ENCODE measurements around the gene STK11. TPM values are rescaled to one million over a fixed set of nuclear protein-coding genes. Genes with fewer than 3 reads are reported as not detected.

Gene STK11
- total and polyA plus RNA-seq, 2 donors (not counting 3 experiments of a cell fraction or from before 2014, with no cell fraction given), result 39.4 to 75.4 TPM

DNA sequence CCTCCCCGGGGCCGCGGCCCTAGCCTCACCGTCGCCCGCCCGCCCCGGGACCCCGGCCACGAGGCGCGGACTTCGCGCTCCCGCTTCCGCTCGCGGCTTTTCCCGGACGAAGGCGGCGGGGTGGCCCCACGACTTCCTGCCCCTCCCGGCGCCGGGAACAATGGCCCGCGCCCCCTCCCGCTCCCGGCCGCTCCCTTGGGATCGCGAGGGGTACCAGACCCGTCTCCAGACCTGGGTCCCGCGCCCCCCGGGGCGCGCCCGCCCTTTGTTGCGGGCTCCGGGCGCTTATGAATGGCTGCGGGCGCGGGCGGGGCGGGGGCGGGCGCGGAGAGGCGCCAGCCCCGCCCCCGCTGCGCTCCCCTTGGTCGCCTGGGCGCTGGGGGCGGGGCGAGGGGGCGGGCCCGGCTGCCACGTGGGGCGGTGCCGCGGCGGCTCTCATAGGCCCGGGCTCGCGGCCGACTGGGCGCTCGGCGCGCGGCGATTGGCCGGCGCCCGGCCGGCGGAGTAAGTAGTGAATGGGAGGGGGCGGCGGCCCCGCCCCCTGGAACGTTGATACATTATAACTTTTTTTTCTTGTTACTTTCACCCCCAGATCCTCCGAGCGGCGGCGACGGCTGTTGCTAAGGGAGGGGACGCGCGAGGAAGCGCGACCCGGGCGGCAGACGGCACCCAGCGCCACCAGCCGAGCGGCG lies 43.9 kb downstream of the STK11 start:
- Histone ChIP-seq H4K20me1 (replicated peaks; ENCODE audit: control insufficient read depth, extremely low read depth, insufficient read depth, low read length) (no peaks in the 10 kb centered on the region), H2AFZ (ENCODE audit: low read depth, low read length) (no peak overlapping the region), H3K27me3 (ENCODE audit: control insufficient read depth in 2 of 2, insufficient read depth in 2 of 2, low read length in 2 of 2) (no peaks in the 10 kb centered on the region), H3K4me3 (replicated peaks in 1 of 3; ENCODE audit: insufficient read depth in 1 of 3, low read depth in 1 of 3, low read length in 3 of 3) (peak overlapping the region; percentile 57 to 85 (median 71)), H3K4me1 (ENCODE audit: control insufficient read depth, extremely low read depth, insufficient read depth, low read length) (peaks cover 24% of the 10 kb centered on the region), H3K9me1 (replicated peaks; ENCODE audit: control insufficient read depth, extremely low read depth, insufficient read depth, low read length) (no peaks in the 10 kb centered on the region), H3K4me2 (ENCODE audit: insufficient read depth, low read length) (no peak overlapping the region), H3K9ac (replicated peaks; ENCODE audit: extremely low read depth, insufficient read depth, low read length) (peak overlapping the region; percentile 97), H3K9me3 (replicated peaks; ENCODE audit: control insufficient read depth, insufficient read depth, low read length) (no peaks in the 10 kb centered on the region), H3K79me2 (ENCODE audit: control insufficient read depth, insufficient read depth, low read length) (peaks cover 43% of the 10 kb centered on the region), H3K27ac (ENCODE audit: insufficient read depth, low read depth, low read length) (peak overlapping the region; percentile 99), H3K36me3 (ENCODE audit: control insufficient read depth in 2 of 2, extremely low read depth in 1 of 2, insufficient read depth in 2 of 2, low read length in 2 of 2) (peaks cover 5 to 11% of the 10 kb centered on the region in 2 experiments)
- FAIRE-seq (peak; percentile 76), DNase-seq (ENCODE audit: low read depth, low spot score) (peak; percentile 94)
- ChIA-PET POLR2A (interaction anchor here (1.0 kb wide), 2 partner anchors 17 to 20 kb away, joined by 7 to 10 read pairs; partner anchors contain the start of gene CIRBP), CTCF (interaction anchor here (0.6 to 1.6 kb wide), 2 partner anchors 11 to 17 kb away, joined by 3 to 14 read pairs; no protein-coding TSS in a partner anchor)
- BruUV-seq (replicated peaks), result no TSS peak
- TF ChIP-seq EZH2 (IDR thresholded peaks at IDR 0.05; ENCODE audit: borderline replicate concordance, low read depth, low read length, severe bottlenecking) (no peak), GATA2 (IDR thresholded peaks at IDR 0.05; ENCODE audit: insufficient read depth, insufficient read length, low read depth, low read length) (no peak), FOS (IDR thresholded peaks at IDR 0.05; ENCODE audit: borderline replicate concordance, insufficient read depth, low read length) (no peak), POLR2AphosphoS5 (IDR thresholded peaks at IDR 0.05; ENCODE audit: insufficient read depth, low read depth, low read length) (peak; percentile 53), MYC (IDR thresholded peaks at IDR 0.05; ENCODE audit: low read depth, low read length) (no peak), POLR2A (IDR thresholded peaks at IDR 0.05; ENCODE audit: low read depth, low read length) (peak; percentile 78), JUN (IDR thresholded peaks at IDR 0.05; ENCODE audit: borderline replicate concordance, insufficient read depth, insufficient read length, low read depth) (no peak)
- TF ChIP-seq, protein P1, sequence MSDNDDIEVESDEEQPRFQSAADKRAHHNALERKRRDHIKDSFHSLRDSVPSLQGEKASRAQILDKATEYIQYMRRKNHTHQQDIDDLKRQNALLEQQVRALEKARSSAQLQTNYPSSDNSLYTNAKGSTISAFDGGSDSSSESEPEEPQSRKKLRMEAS (IDR thresholded peaks at IDR 0.05; ENCODE audit: insufficient read depth, insufficient read length), result no peak
- TF ChIP-seq, protein P2, sequence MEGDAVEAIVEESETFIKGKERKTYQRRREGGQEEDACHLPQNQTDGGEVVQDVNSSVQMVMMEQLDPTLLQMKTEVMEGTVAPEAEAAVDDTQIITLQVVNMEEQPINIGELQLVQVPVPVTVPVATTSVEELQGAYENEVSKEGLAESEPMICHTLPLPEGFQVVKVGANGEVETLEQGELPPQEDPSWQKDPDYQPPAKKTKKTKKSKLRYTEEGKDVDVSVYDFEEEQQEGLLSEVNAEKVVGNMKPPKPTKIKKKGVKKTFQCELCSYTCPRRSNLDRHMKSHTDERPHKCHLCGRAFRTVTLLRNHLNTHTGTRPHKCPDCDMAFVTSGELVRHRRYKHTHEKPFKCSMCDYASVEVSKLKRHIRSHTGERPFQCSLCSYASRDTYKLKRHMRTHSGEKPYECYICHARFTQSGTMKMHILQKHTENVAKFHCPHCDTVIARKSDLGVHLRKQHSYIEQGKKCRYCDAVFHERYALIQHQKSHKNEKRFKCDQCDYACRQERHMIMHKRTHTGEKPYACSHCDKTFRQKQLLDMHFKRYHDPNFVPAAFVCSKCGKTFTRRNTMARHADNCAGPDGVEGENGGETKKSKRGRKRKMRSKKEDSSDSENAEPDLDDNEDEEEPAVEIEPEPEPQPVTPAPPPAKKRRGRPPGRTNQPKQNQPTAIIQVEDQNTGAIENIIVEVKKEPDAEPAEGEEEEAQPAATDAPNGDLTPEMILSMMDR (IDR thresholded peaks at IDR 0.05; ENCODE audit: extremely low read depth in 1 of 2, insufficient read depth in 1 of 2, low read depth in 1 of 2, low read length in 2 of 2), result no peak
- dilution Hi-C loops (cut with MboI; ENCODE audit: extremely low pct_ligation_motif_present, low sequenced_read_pairs), result no loop called here
- intact Hi-C loops (cut with micrococcal nuclease), result loop anchor here (1.0 to 10.0 kb wide), 2 partner anchors 17 to 455 kb away; partner anchors contain the start of gene PTBP1
